GM21737 (cell line): ENCODE results near the gene ZNF365.
"Not testable (repeated sequence)": the region's sequence is repeated elsewhere in the genome, so short reads cannot be mapped to it uniquely, and the experiment has no call there.

Experiments
- ATAC-seq: cut with Tn5 transposase; IDR thresholded peaks from one replicate; pipeline ENCODE4 v1.9.1; 2021; ENCODE audit warnings: mild to moderate bottlenecking, moderate library complexity; ENCODE audit not compliant: unreplicated experiment

ZNF365 gene

GRCh38 chr10:62377026-62377415 is 2.9 kb downstream of the ZNF365 start:
- no peak for ATAC-seq

GRCh38 chr10:62377966-62378365 is 3.8 kb downstream of the ZNF365 start:
- ATAC-seq: no peak

- not testable (repeated sequence) for ATAC-seq
Measured at GRCh38 chr10:62378877-62379276, 4.7 kb downstream of the ZNF365 start.

GRCh38 chr10:62379394-62379793 is 5.2 kb downstream of the ZNF365 start:
- no peak for ATAC-seq

- ATAC-seq: no peak
Measured at GRCh38 chr10:62380016-62380415, 5.8 kb downstream of the ZNF365 start.

GRCh38 chr10:62381385-62382102 is 7.4 kb downstream of the ZNF365 start:
- no peak for ATAC-seq

GRCh38 chr10:62382831-62383230 is 8.7 kb downstream of the ZNF365 start:
- ATAC-seq: no peak

GRCh38 chr10:62384057-62384446 is 9.9 kb downstream of the ZNF365 start:
- ATAC-seq: no peak

- ATAC-seq: no peak
Measured at GRCh38 chr10:62384447-62385081, 10.4 kb downstream of the ZNF365 start.

- no peak for ATAC-seq
Measured at GRCh38 chr10:62386356-62387320, 12.5 kb downstream of the ZNF365 start.

- no peak for ATAC-seq
Measured at GRCh38 chr10:62388328-62388727, 14.2 kb downstream of the ZNF365 start.

GRCh38 chr10:62390497-62391176 is 16.5 kb downstream of the ZNF365 start:
- no peak for ATAC-seq

GRCh38 chr10:62393237-62393636 is 19.1 kb downstream of the ZNF365 start:
- no peak for ATAC-seq

- ATAC-seq: no peak
Measured at GRCh38 chr10:62394556-62395018, 20.4 kb downstream of the ZNF365 start.

GRCh38 chr10:62395892-62396291 is 21.7 kb downstream of the ZNF365 start:
- no peak for ATAC-seq

GRCh38 chr10:62396864-62397263 is 22.7 kb downstream of the ZNF365 start:
- ATAC-seq: no peak

- ATAC-seq: no peak
Measured at GRCh38 chr10:62399211-62399610, 25.0 kb downstream of the ZNF365 start.

GRCh38 chr10:62402508-62402907 is 28.3 kb downstream of the ZNF365 start:
- no peak for ATAC-seq

- not testable (repeated sequence) for ATAC-seq
Measured at GRCh38 chr10:62410528-62410927, 36.4 kb downstream of the ZNF365 start.

GRCh38 chr10:62410934-62411333 is 36.8 kb downstream of the ZNF365 start:
- ATAC-seq: not testable (repeated sequence)

- ATAC-seq: no peak
Measured at GRCh38 chr10:62413048-62413447, 38.9 kb downstream of the ZNF365 start.
